ENCODE measurements around the gene TMEM256.

Gene TMEM256

GRCh38 chr17:7429722-7430121 is 25.8 kb upstream of the TMEM256 start:
- DNase-seq (ENCODE audit: low spot score), result no peak

- DNase-seq (ENCODE audit: low spot score), result no peak
These were observed 24.7 kb upstream of the TMEM256 start, which contains the start of gene SPEM3 for GRCh38 chr17:7428557-7428956. TSS of gene SPEM3 (plus strand) at chr17:7428857. CDS start at chr17:7428903, 46 bp downstream.

GRCh38 chr17:7427549-7427948 is 23.7 kb upstream of the TMEM256 start:
- DNase-seq (ENCODE audit: low spot score), result no peak

- DNase-seq (ENCODE audit: low spot score), result no peak
These were observed 23.1 kb upstream of the TMEM256 start for GRCh38 chr17:7426896-7427489.

- DNase-seq (ENCODE audit: low spot score), result no peak
These were observed 22.4 kb upstream of the TMEM256 start for GRCh38 chr17:7426203-7426863.

GRCh38 chr17:7425756-7426155 is 21.9 kb upstream of the TMEM256 start:
- no peak for DNase-seq (ENCODE audit: low spot score)

GRCh38 chr17:7425316-7425715 is 21.4 kb upstream of the TMEM256 start, which contains the start of gene SPEM2:
TSS of gene SPEM2 (plus strand) at chr17:7425616. CDS start at chr17:7425689, 73 bp downstream.
- no peak for DNase-seq (ENCODE audit: low spot score)

GRCh38 chr17:7423679-7424078 is 19.8 kb upstream of the TMEM256 start:
- DNase-seq (ENCODE audit: low spot score), result no peak

- DNase-seq (ENCODE audit: low spot score), result no peak
These were observed 17.3 kb upstream of the TMEM256 start for GRCh38 chr17:7421186-7421585.

GRCh38 chr17:7419819-7420610 is 16.1 kb upstream of the TMEM256 start, which contains the start of gene SPEM1:
TSS of gene SPEM1 (plus strand) at chr17:7420324. CDS start at chr17:7420385, 61 bp downstream.
- DNase-seq (ENCODE audit: low spot score), result no peak

GRCh38 chr17:7418472-7419152 is 14.7 kb upstream of the TMEM256 start:
- DNase-seq (ENCODE audit: low spot score), result no peak

GRCh38 chr17:7417056-7417655 is 13.3 kb upstream of the TMEM256 start:
- no peak for DNase-seq (ENCODE audit: low spot score)

- DNase-seq (ENCODE audit: low spot score), result no peak
These were observed 12.4 kb upstream of the TMEM256 start for GRCh38 chr17:7416323-7416722.

GRCh38 chr17:7415784-7416183 is 11.9 kb upstream of the TMEM256 start:
- no peak for DNase-seq (ENCODE audit: low spot score)

GRCh38 chr17:7414837-7415236 is 10.9 kb upstream of the TMEM256 start:
- no peak for DNase-seq (ENCODE audit: low spot score)

- DNase-seq (ENCODE audit: low spot score), result no peak
These were observed 9.6 kb upstream of the TMEM256 start for GRCh38 chr17:7413346-7413985.

GRCh38 chr17:7411427-7411750 is 7.5 kb upstream of the TMEM256 start:
- DNase-seq (ENCODE audit: low spot score), result no peak

GRCh38 chr17:7410634-7411426 is 6.9 kb upstream of the TMEM256 start:
- no peak for DNase-seq (ENCODE audit: low spot score)

- no peak for DNase-seq (ENCODE audit: low spot score)
These were observed 5.8 kb upstream of the TMEM256 start for GRCh38 chr17:7409716-7410115.

- no peak for DNase-seq (ENCODE audit: low spot score)
These were observed 5.0 kb upstream of the TMEM256 start for GRCh38 chr17:7408863-7409262.

GRCh38 chr17:7408252-7408727 is 4.4 kb upstream of the TMEM256 start:
- DNase-seq (ENCODE audit: low spot score), result no peak
